Spleen (tissue), 7 donors: ENCODE data around the gene SH2D7.

ENCODE experiments used
- CTCF ChIP-seq, 11 experiments: fragments of 200-600 bp in 7 of 11; fragments of 450-650 bp in 4 of 11; sonication (generic) in 4 of 11; IDR thresholded peaks in 8 of 11; conservative IDR thresholded peaks in 3 of 11; 1 replicate in 7 of 11; 2 replicates in 4 of 11; pipeline versions ENCODE4 v1.4.0 to v1.8.0; 2016 to 2021; ENCODE audit warnings: antibody characterized with exemption in 11 of 11, inconsistent platforms in 4 of 11, mild to moderate bottlenecking in 1 of 11
- POLR2AphosphoS5 ChIP-seq, 3 donors: sonication (generic); formaldehyde crosslinking; IDR thresholded peaks; one replicate each; pipeline ENCODE4 v1.5.1; 2017; ENCODE audit warnings: antibody characterized with exemption in 3 of 3
- donor health status: DM: no; HTN: no; CAD: no; lungs with moderate emphysema.
- donor health status: DM: no; HTN: no; CAD: no.
- donor health status: DM: no; HTN: no; CAD: no.

DNA sequence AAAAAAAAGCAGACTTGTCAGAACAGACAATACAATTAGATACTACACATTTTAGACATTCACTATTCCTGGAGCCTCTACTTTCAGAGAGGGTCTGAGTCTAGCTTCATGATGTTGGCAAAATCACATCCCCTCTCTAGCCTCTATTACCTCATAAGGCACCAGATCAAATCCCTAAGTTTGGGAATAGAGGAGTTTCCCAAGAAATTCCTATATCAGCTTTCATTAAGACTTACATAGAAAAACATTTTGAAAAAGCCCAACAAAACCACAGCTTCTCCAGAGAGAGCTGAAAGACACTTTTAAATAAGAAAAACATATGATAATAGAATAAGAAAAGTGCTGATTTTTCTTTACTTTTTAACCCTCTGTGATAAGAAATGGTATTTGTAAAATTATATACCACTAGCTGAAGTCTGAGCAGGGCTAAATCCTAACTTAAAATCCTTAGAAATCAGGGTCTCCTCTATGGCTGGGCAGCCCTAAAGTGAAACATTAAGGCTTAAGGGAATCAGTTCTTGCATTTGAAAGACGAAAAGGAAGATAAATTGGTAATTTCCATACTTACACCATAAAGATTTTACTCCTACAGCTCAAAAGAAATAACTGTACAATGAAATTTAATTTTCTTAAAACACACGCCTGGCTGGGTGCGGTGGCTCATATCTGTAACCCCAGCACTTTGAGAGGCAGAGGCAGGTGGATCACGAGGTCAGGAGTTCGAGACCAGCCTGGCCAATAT, 19.1 kb upstream of the SH2D7 start:
- TF ChIP-seq POLR2AphosphoS5 (IDR thresholded peaks at IDR 0.05) (no peak), CTCF (IDR thresholded peaks at IDR 0.05 in 8 of 11, conservative IDR thresholded peaks at IDR 0.05 in 3 of 11) (no peak)
